Lower leg skin (tissue), 3 donors: Measurements from ENCODE around the gene SHROOM1.

Source experiments
- POLR2A ChIP-seq, 2 donors: fragments of 450-650 bp; IDR thresholded peaks; one replicate each; pipeline ENCODE4 v1.6.1; 2016 to 2017; ENCODE audit warnings: antibody characterized with exemption in 2 of 2, mild to moderate bottlenecking in 1 of 2, moderate library complexity in 1 of 2
- TF ChIP-seq, protein P1 (sequence below), 3 donors: fragments of 450-650 bp; IDR thresholded peaks; one replicate each; pipeline ENCODE4 v1.5.1; 2016; ENCODE audit warnings: antibody characterized with exemption in 3 of 3, mild to moderate bottlenecking in 3 of 3, moderate library complexity in 2 of 3

DNA sequence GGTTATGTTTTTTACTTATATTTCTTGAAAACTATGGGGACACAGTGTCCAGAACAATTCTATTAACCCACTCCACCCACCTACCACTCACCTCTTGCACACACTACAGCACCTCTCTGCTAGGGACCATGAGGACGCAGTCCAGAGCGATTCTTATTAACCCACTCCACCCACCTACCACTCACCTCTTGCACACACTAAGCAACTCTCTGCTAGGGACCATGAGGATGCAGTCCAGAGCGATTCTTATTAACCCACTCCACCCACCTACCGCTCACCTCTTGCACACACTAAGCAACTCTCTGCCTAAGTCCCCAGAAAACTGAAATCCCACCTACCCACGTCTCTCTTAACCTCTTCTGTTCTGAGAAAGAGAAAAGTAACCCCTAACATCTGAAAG, 2.2 kb upstream of the SHROOM1 start:
- TF ChIP-seq, protein P1, sequence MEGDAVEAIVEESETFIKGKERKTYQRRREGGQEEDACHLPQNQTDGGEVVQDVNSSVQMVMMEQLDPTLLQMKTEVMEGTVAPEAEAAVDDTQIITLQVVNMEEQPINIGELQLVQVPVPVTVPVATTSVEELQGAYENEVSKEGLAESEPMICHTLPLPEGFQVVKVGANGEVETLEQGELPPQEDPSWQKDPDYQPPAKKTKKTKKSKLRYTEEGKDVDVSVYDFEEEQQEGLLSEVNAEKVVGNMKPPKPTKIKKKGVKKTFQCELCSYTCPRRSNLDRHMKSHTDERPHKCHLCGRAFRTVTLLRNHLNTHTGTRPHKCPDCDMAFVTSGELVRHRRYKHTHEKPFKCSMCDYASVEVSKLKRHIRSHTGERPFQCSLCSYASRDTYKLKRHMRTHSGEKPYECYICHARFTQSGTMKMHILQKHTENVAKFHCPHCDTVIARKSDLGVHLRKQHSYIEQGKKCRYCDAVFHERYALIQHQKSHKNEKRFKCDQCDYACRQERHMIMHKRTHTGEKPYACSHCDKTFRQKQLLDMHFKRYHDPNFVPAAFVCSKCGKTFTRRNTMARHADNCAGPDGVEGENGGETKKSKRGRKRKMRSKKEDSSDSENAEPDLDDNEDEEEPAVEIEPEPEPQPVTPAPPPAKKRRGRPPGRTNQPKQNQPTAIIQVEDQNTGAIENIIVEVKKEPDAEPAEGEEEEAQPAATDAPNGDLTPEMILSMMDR (IDR thresholded peaks at IDR 0.05), result no peak
- TF ChIP-seq POLR2A (IDR thresholded peaks at IDR 0.05), result no peak
